ENCODE measurements around the gene PABPN1L.

Gene PABPN1L

DNA sequence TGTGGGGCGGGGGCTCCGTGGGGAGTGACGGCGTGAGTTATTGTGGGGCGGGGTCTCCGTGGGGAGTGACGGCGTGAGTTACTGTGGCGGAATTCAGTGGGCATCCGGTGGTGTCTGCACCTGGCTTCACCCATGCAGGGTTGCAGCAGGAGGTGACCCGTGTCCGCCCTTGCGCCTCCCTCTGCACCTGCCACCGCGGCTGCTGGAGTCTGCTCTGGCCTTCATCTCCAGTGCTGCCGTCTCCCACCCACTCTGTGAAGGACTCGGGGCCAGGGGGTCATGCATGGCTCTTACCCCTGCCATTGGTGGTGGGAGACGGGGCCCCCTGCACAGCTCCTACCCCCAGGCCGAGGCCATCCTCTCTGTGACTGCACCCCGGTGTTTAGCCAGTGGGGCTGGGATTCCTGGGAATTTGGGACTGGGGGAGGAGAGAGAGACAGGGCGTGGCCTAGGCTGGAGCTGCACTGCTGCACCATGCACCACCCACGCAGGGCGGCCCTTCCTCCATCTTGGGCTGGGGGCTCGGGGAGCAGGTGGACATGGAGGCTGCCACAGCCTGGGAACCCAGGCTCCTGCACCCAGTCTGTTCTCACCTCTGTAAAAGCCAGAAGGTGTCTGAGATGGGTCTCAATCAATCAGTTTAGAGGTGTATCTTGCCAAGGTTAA lies 1.3 kb upstream of the PABPN1L start:
- no peak for DNase-seq

DNA sequence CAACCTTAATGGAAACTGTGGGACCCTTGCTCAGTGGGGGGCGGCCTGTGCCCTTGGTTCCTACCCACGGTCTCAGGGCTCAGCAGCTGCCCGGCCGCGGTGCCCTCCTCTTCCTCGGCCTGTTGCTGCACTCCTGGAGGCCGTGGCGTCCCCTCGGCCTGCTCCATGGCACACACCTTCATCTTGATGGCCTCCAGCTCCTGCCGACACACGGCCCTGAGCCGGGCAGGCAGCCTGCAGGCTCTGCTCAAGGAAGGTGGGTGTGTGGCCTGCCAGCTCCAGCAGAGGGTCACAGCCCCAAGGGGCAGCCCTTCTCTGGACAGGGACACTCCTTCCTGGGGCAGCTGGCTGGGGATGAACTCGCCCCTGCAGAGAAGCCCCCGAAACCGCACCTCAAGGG lies 718 bp downstream of the PABPN1L start:
- no peak for DNase-seq

DNA sequence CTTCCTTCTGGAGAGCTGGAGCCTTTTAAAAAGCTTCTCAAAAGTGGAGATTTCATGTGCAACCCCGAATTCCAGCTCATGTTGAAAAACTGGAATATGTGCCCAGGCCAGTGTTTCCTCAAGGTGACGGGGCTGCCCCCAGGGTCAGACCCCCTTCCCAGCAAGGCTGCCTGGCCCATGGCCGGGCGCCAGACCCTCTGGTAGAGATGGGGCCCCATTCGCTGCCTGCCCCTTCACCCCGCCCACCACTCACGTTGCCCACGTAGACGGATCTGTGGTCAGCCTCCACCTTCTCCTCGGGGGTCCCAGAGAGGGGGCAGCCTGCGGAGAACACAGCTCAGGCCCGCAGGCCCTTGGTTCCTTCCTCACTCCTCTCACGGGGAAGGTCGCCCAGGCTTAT lies 1.1 kb downstream of the PABPN1L start:
- no peak for DNase-seq

DNA sequence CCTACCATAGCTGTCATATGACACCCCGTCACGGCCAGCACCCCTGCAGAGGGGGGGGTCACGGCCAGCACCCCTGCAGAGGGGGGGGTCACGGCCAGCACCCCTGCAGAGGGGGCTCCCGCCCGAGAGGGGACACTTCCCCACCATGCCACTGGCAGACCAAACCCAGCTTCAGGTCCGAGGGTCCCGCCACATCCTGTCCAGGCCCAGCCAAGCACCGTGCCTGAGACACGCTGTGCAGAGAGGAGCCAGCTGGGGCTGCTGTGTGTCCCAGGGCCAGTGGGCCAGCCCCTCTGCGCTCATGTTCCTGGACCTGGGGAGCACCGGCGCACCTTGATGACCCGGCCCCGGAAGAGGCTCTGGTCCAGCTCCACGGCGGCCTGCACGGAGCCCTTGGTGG lies 1.9 kb downstream of the PABPN1L start:
- DNase-seq: no peak

DNA sequence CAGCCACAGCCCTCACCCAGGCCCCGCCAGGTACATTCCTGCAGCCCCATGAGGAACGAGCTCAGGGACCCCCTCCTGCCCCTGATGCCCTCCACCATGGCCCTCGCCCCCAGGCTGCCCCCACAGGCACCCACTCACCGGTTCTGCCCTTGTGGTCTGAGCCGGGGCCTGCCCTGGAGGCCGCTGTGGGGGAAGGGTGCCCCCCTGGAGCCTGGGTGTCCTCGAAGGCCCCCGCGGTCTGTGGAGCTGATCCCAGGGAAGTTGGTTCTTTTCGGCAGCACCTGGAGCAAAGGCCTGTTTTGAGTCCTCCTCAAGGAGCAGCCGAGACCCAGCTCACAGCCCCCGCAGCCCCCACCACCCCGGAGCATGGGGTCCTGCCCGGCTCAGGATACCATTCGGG lies 2.4 kb downstream of the PABPN1L start:
- no peak for DNase-seq

DNA sequence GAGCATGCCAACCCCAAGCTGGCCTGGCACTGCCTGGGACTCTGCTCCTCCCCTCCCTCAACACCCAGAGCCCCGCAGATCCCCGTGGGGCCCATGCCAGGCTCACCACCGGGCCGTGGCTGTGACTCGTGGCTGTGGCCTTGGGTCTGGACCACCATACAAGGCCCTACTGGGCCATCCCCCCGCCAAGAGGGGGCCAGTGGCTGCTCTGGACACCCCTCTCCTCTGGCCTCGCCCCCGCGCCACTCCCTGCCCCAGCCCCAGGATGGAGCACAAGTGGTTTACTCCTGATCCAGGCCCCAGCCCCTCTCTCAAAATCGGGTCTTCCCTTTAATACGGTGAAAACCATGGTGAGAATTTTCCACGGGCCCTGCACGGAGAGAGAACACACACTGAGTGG lies 3.0 kb downstream of the PABPN1L start:
- no peak for DNase-seq

DNA sequence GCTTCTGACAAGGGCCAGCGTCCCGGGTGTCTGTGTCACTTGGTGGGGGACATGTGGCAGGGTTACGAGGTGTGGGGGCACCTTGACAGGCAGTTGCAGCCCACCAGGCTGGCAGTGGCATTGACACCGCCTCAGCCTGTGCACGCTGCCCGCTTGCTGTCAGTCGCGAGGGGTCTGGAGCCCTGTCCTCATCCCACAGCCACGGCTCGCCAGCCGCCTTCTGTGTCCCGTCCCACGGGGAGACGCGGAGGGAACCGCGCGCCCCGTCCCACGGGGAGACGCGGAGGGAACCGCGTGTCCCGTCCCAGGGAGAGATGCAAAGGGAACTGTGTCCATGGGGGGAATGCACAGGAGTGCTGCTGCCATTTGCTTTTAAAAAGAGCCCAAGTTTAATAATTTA lies 3.5 kb downstream of the PABPN1L start:
- no peak for DNase-seq

DNA sequence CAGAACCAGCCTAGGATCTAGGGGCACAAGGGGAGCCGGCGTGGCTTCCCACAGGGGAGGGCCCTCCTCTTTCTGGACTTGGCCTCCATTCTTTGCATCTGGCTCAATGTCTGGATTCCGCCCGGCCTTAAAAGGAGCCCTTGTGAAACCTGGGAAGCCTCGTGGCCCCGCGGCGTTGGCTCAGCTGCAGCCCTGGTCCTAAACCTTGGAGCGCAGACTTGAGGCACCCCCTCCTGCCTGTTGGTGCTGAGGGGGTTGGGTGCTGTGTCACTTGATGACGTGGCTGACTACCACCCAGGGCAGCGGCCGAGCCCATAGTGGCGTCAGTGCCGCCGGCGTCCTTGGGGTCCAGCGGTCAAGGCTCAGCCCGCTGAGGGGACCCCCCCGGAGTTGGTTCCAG lies 5.1 kb downstream of the PABPN1L start:
- DNase-seq: no peak

DNA sequence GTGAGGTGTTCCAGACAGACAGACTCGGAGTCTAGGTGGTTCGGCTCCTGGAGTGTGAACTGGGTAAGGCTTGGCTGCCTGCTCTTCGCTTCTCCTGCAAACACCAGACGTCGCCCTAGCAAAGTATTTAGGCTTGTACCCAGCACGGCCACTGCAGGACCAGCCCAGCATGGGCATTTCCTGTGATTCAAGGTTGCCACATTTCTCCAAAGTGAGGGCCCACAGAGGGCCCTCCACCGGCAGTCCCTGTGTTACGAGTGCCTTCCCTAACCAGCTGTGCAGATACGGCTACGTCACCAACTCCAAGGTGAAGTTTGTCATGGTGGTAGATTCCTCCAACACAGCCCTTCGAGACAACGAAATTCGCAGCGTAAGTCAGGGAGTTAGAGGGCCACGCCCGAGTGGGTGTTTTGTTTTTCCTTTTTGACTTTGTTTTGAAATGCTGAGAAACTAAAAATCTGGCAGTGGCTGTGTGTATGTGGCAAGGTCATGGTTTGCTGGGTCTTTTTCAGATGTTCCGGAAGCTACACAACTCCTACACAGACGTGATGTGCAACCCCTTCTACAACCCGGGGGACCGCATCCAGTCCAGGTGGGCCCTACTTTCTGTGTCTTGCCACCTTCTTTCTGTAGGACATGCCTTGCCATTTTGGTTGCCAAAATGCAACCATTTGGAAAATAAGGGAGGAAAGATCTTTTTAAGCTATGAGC lies 6.9 kb downstream of the PABPN1L start:
- DNase-seq: peak in 1 of 2 donors; percentile 37

DNA sequence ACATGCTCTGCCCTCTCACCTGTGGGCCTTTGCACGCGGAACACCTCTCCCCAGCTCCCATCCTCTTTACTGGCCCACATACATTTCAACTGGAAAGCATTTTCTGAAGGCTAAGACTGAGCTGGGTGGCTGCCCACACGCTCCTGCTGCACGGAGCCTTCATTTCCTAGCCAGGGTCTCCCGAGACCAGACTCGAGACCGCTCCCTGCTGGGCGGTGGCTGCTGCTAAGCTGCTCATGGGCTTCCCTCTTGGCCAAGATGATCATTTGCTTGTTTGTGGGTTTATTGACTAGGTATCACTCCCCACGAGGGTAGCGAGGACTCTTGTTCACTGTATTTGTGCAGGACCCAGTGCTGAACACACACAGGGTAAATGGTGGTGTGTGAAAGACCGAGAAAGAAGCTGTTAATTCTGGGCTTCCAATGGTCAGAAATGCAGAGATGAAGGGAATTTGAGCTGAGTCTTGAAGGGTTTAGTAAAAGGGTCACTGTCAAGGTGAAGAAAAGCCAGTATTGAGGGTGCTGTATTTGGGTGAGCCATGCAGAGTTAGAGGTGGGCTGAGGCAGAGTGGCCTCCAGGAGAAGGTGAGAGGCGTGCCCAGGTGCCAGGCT lies 8.6 kb downstream of the PABPN1L start:
- peak; percentile 78 to 90 for DNase-seq

DNA sequence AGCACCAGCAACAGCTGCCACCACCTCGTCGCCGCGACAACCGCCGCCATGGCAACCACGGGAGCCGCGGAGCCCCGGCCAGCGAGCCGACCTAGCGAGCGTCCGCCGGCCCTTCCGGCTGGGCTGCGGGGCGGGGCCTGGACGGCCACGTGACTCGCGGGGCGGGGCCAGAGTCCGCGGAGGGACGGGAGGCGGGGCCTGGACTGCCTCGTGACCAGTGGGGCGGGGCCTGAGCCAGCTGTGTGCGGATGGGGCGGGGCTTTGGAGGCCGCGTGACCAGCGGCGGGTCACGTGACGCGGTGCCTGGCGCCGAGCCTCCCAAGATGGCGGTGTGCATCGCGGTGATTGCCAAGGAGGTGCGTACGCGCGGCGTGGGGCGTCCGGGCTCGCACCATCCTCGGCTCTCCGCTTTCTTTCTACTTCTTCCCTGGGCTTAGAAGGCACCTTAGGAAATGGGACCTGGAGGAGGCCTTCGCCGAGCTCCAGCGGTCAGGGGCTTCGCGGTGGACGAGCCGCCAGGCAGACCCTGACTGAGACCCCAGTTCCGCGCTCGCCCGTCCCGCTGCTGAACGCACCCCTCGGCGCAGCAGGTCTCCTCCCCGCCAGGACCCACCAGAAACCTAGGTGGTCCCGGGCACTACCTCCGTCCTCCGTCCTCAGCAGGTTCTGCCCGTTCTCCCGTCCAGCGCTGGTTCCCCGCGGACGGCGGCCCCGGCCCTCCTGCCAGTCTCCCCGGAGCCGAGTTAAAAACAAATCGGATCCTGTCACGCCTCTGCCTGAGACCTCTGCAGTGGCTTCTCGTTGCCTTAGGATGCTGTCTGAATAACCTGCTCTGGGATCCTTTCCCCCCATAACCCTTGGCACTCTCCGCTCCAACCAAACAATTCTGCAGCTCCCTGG lies 9.4 kb downstream of the PABPN1L start, which contains the start of the genes GALNS and TRAPPC2L:
Gene GALNS, minus strand, starts transcription at position 120 of the 900 bp plus-strand sequence. Its CDS starts 70 bp downstream, at position 50.
Gene TRAPPC2L, plus strand, starts transcription at position 300 of the 900 bp plus-strand sequence. Its CDS starts 24 bp downstream, at position 324.
- DNase-seq: peak; percentile 98 to 99

DNA sequence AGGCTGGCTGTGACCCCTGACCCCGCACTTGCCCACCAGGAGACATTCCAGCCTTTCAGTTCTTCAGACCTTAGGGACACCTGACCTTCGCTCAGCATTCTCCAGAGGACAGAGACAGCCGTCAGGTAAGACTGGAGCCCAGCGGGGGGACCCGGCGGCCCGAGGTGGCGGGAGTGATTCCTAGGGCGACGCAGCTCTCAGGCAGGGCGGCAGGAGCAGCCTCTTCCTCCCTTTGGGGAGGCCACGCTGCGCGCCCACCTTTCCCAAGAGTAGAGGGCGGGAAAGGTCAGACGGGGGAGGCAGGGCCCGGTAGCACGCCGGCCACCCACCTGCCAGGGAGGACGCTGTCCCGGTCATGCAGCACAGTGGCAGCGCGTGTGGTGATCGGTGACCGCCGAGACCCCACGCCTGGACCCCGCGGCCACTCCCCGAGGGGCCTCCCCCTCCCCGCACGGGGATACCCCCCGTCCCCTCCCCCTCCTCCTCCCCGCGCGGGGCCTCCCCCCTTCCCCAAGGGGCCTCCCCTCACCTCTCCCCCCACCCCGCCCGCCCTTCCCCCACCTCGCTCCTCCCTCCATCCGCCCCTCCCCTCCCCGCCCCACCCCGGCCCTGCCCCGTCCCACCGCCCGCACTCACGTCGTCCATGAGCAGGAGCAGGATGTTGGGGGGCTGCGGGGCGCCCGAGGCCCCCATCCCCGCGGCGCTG lies 10.2 kb downstream of the PABPN1L start:
- peak in 1 of 2 donors; percentile 23 for DNase-seq

DNA sequence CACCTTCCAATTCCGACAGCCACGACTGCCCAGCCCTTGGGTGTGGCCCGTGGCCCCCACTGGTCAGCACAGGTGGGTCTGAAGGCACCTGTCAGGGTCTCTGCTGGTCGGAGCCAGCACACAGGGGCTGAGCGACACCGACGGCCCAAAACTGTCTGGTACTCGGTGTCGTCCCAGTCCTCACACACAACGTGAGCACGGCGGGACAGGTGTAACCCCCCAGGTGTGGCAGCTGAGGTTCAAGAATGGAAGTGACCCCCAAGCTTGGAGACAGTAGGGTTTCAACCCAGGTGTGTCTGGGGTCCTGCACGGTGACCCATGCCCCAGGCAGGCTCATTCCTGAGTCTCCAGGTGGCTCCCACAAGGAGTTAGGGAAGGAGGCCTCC lies 10.7 kb downstream of the PABPN1L start:
- DNase-seq: no peak

DNA sequence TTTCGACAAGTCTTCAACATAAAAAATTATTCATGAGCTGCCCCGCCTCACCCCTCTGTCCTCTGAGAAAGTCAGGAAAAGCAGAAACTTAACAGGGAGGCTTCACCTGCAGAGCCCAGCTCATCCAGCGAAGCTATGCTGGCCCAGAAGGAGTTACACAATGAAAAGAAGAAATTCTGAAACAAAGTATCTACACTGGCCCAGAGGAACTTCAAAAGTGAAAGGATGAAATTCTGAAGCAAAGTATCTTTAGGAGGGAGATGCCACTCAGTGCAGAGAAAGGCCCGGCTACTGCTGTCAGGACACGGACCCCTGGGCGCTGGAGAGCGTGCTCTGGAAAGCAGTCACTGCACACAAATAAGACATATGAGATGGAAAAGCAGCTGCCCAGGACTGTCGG lies 11.3 kb downstream of the PABPN1L start:
- peak; percentile 15 to 53 for DNase-seq

DNA sequence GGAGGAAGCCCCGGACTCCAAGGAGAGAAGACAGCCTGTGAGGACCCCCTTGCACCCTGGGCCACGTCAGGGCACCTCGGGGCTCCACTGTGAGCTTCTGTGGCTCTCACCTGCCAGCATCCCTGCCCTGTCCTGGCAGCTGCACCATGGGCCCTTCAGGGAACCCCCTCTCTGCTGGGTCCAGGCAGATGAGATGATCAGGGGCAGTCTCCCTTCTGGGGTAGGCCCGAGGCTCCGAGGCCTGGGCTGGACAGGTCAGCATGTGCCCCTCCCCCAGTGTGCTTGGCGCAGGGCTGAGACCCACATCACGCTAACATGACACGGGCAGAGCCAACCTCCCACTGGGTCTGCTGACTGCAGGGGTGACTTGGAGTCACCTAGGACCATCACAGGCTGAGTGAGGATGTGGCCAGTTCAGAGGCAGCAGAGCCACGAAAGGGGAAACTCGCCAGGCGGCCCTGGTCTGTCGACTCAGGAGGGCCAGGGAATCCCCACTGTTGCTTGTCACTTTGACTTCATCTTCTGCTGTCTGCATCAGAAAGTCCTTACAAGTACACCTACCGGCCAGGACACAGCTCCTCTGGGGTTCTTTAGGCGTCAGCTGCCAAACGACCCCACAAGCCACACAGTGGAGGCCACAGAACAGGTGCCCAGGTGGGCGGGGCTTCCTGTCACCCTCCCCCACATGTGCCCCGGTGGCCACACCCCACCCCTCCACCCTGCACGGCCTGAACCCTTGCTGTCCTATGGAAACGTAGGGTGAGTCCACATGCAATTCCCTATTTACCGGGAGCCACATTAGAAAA lies 12.0 kb downstream of the PABPN1L start:
- peak; percentile 79 to 91 for DNase-seq

DNA sequence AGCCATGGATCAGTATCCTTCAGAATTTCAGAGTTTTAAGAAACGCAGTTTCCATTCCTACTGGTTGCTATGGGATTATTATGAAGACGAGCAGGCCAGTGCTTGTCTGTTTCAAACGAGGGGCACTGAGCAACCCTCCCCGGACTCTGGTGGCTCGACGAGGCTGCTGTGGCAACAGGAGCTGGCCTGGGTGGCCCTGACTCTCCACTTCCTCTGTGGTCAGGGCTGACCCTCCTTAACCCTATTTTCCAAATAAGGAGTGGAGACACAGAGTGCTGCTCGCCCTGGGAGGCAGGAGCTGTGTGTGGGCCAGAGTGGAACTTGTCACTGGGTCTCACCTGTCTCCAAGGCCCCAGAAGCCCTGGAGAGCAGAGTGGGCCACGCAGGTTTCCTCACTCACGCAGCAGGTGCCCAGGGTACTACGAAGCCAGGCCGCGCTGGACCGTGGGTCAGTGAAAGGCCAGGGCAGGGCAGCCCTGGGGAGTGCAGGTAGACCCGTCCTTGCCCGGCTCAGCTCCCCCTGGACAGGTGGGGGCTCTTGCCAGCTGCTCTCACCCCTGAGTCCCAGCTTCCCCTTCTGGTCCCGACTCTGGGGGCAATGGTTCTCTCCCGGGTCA lies 13.0 kb downstream of the PABPN1L start:
- DNase-seq: peak; percentile 79 to 80

DNA sequence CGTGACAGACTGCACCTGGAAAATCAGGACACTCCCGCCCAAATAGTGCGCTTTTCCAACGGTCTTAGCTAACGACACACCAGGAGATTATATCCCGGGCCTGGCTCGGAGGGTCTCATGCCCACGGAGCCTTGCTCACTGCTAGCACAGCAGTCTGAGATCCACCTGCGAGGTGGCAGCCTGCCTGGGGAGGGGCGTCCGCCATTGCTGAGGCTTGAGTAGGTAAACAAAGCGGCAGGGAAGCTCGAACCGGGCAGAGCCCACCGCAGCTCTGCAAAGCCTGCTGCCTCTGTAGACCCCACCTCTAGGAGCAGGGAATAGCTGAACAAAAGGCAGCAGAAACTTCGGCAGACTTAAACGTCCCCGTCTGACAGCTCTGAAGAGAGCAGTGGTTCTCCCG lies 14.8 kb downstream of the PABPN1L start:
- DNase-seq: no peak

DNA sequence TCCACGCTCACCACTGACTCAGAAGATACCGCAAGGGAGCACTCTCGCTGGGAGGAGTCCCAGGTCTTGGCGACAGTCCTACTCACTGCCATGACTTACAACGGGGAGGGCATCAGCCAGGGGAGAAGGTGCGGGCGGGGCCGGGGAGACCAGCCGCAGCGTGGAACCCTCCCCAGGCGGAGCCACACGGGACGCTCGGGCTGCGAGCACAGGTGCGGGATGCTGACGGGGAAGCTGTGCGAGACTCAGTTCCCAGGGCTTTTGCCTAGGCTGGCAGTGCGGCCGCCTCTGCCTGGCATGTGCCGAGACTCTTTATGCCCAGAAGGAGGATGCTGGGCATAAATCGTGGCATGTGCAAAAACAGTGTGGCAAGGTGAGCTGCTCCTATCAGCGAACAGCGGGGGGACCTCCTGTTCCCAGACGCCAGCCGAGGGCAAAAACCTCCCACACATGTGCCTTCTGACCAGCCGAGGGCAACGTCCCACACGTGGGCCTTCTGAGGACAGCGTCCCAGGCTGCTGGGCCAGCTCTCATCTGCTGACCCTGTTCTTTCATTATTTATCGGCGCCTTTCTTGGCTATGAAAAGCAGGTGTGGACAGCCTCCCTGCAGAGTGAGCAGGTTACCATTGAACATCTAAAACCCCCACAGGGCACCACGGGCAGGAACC lies 15.8 kb downstream of the PABPN1L start:
- DNase-seq: no peak

DNA sequence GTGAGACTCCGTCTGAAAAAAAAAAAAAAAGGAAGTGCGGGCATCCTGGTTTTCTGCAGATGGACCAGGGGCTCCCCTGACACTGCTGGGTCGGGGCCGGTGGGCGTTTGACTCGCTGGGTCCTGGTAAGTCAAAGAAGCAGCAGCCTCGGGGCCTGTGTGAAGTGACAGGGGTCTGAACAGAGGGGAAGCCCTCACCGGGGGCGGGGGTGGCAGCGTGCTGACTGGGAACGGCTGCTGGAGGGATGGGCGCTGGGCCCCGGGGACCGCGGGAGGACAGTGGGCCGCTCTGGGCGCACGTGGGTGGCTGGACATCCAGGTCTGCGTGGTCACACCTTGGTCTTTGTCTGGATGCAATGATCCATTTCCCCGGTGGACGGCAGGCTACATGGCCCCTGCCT lies 17.9 kb downstream of the PABPN1L start:
- no peak for DNase-seq

DNA sequence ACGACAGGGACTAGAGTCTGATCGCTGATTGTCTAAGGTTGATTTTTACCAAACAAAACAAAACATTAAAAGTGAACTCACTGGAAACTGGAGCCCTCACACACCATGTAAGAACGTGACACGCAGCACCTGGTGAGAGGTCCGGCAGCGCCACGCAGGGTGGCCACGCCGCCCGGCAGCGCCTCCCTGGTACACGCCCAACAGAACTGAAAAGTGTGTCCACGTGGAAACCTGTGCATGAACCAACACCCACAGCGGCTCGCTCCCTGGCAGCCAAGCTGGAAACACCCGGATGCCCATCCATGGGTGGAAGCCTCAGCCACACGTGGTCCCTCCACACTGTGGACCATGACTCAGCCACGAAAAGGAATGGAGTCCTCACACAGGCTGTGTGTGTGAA lies 18.8 kb downstream of the PABPN1L start:
- no peak for DNase-seq

All from inflammatory macrophage (primary cell).